Activated CD4-positive, alpha-beta T cell treated with anti-CD3 and anti-CD28 coated beads, Interleukin-2, amount 10 ng/mL, durations not matched to agents 24 days and 14 days (primary cell): ENCODE results near the gene BRD2. TPM values are rescaled to one million over a fixed set of nuclear protein-coding genes. Genes with fewer than 3 reads are reported as not detected.
A peak's percentile ranks its signal among the peaks of the same experiment; 100 is the strongest.

Source experiments
- DNase-seq: peaks from one replicate; pipeline ENCODE4 v3.0.0; 2022
- H3K27ac Mint-ChIP-seq: one replicate; pipeline ENCODE4 v1.8.0; 2022; ENCODE audit warnings: mild to moderate bottlenecking, mixed read lengths
- H3K27me3 Mint-ChIP-seq: one replicate; pipeline ENCODE4 v1.8.0; 2022; ENCODE audit warnings: mixed read lengths
- H3K36me3 Mint-ChIP-seq: one replicate; pipeline ENCODE4 v1.8.0; 2022; ENCODE audit warnings: low read depth, mild to moderate bottlenecking, mixed read lengths
- H3K4me1 Mint-ChIP-seq: one replicate; pipeline ENCODE4 v1.8.0; 2021; ENCODE audit warnings: mixed read lengths
- H3K4me3 Mint-ChIP-seq: one replicate; pipeline ENCODE4 v1.8.0; 2022; ENCODE audit warnings: mild to moderate bottlenecking, moderate library complexity, mixed read lengths
- H3K9me3 Mint-ChIP-seq: one replicate; pipeline ENCODE4 v1.8.0; 2021; ENCODE audit warnings: mixed read lengths
- intact Hi-C: fragments of 100-400 bp; cut with micrococcal nuclease; formaldehyde crosslinking; loops from one replicate; pipeline ENCODE4 v1.15.1; 2023
- total RNA-seq: library from RNA; stranded (reverse); gene quantifications from 2 replicates; pipeline ENCODE4 v1.2.3, GENCODE V29; 2022

The BRD2 gene
- total RNA-seq, 1 donor from 2014 or later: 320 TPM

DNA sequence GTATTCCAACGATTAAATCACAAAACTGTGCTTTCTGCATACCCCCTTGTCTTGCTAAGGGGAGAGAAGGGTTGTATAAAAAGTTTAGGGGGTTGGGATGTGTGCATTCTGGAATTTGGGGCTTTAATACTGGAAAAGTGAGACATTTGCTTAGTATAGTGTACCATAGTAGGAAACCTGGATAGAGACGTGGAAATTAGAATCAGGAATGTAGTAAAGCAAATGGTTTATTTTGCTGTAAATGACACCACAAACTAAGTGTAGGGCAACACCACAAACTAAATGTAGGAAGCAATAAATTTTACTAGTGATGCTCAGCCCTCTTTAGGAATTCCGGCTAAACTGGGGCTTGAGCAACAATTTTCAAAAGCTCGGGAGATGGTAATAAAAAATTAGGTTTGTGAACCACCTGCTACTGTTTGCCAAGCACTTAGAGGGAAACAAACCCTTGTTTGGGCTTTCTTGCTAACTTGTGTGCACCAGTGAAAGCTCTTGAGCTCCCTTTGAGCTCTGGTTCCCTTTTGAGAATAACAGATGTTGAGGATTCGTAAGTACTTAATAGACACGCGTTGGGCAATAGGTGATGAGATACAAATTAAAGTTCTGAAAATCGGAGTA, 13.8 kb downstream of the BRD2 start:
- Mint-ChIP-seq H3K27me3 (peaks cover 4% of the 10 kb centered on the region), H3K9me3 (no peaks in the 10 kb centered on the region), H3K36me3 (peaks cover 50% of the 10 kb centered on the region), H3K4me1 (peaks cover 28% of the 10 kb centered on the region), H3K4me3 (no peak overlapping the region), H3K27ac (no peak overlapping the region)
- DNase-seq: peak; percentile 55
- intact Hi-C loops: no loop called here

DNA sequence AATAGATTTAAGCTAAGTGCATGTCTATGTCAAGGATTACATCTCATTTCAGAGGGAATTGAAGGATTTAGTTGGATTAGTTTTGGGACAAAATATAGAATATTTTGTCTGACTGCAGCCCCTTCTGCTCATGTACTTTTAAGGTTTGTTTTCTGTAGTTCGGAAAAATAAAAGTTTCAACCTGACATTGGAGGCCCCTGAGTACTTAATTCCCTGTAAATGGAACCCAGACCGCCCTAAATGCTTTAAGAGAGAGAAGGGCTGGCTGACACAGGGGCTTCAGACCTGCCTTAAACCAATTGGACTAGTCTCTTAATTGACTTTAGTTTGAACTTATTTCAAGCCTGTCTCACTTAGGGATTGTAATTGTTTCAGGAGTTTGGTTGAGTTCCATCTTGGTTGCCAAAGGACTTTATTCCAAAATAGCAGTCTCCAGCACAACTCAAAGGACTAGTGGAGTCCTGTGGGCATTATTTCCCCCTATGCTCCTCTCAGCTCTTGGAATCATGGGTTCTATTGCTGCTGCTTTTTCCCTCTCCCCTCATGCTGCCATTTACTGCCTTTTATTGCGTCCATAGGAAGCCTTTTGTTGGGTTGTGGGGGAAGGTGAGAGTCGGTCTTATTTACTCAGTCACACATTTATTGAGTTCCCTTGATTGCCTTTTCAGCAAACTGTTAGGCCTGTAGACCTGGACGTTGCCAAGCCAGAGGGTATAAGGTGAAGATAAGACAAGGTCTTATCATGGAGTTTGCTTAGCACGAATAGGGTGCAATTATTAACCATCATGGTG, 14.5 kb downstream of the BRD2 start:
- Mint-ChIP-seq H3K27ac (no peak overlapping the region), H3K9me3 (no peaks in the 10 kb centered on the region), H3K27me3 (peaks cover 4% of the 10 kb centered on the region), H3K4me3 (no peak overlapping the region), H3K36me3 (peaks cover 43% of the 10 kb centered on the region), H3K4me1 (peaks cover 24% of the 10 kb centered on the region)
- intact Hi-C loops: loop anchor here (1.0 kb wide), 1 partner anchor 9 kb away; no protein-coding TSS in a partner anchor
- DNase-seq: peak; percentile 58

DNA sequence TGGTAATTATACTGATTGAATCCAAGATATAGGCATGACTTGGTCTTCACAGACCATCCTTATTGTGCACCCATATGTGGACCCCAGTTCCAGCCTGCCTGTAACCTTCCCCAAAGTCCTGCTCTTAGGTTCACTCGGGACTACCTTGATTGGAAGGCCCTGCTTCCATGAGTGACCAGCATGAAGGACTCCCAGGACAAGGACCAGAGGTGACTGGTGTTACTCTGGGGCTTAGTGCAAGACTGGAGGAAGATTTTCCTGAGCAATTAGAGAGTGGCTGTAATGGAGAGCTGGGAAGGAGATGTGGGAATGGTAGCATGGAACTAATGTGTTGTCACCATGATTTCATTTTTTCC, 15.1 kb downstream of the BRD2 start:
- no peak overlapping the region for H3K4me3 Mint-ChIP-seq
- H3K27me3 Mint-ChIP-seq: peaks cover 4% of the 10 kb centered on the region
- H3K36me3 Mint-ChIP-seq: peaks cover 38% of the 10 kb centered on the region
- intact Hi-C loops: loop anchor here (1.0 kb wide), 1 partner anchor 9 kb away; no protein-coding TSS in a partner anchor
- H3K27ac Mint-ChIP-seq: peak overlapping the region; percentile 26
- H3K9me3 Mint-ChIP-seq: no peaks in the 10 kb centered on the region
- DNase-seq: no peak
- peaks cover 20% of the 10 kb centered on the region for H3K4me1 Mint-ChIP-seq

DNA sequence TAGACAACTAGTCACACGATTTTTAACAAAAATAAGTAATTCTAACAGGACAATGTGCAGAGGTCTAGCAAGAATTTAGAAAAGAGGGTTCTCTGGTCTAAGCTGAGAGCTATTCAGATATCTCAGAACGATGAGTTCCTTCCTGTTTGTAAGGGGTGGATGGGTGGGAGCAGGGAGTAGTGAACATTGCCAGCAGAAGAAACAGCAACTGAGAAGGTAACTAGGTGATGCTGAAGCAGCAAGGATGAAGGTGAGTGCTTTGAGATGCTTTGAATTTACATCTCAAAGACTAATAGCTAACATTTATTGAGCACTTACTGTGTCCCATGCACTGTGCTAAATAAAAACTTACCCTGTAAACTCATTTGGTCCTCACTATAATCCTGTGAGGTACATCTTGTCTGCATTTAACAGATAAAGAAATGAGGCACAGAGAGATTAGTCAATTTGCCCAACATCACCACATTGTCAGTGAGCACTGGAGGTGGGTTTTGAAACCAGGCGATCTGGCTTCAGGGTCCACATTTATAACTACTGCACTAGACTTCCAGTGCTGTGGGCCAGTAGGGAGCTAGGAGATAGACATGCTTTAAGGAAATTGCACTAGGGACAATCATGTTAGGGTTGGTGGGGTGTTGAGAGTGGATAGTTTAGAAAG, 15.7 kb downstream of the BRD2 start:
- H3K27ac Mint-ChIP-seq: peak overlapping the region; percentile 26
- peak; percentile 58 for DNase-seq
- intact Hi-C loops: loop anchor here (1.0 to 2.0 kb wide), 3 partner anchors 10 to 99 kb away; no protein-coding TSS in a partner anchor

DNA sequence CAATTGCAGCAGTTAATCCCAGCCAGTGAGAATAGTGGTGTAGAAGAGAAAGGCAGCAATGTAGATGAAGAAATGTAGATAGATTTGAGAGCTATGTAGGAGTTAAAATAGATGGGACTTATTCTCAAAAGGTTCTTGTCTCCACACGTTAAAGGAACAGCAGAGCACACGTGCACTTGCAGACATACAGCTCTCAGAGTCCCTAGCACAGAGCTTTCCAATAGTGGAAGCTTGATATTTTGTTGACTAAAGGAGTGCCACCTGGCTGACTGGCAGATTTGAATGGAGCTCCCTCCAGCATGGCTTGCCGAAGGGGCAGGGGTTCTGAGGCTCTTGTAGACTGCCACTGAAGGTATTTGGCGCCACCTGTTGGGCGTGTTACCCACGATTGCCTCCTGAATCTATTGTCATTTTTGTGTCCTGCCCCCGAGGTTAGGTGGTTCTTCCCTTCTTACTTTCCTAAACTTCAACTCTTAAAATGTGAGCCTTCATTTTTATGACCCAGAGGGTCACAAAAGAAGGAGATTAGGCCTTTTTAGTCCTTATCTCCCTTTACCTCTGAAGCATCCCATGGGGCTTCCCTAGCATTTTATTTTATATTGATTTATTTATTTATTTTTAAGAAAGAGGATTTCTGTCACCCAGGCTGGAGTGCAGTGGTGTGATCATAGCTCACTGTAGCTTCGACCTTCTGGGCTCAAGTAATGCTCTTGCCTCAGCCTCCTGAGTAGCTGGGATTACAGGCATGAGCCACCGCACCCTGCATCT, 16.4 kb downstream of the BRD2 start:
- H3K4me3 Mint-ChIP-seq: no peak overlapping the region
- no peaks in the 10 kb centered on the region for H3K9me3 Mint-ChIP-seq
- H3K4me1 Mint-ChIP-seq: peaks cover 16% of the 10 kb centered on the region
- peaks cover 24% of the 10 kb centered on the region for H3K36me3 Mint-ChIP-seq
- intact Hi-C loops: loop anchor here (1.0 to 2.0 kb wide), 3 partner anchors 18 to 100 kb away; no protein-coding TSS in a partner anchor
- H3K27me3 Mint-ChIP-seq: peaks cover 4% of the 10 kb centered on the region
- peak; percentile 96 for DNase-seq
- peak overlapping the region; percentile 22 for H3K27ac Mint-ChIP-seq

More for the DNA sequence above, 15.7 kb downstream of the BRD2 start:
- no peaks in the 10 kb centered on the region for H3K9me3 Mint-ChIP-seq
- no peak overlapping the region for H3K4me3 Mint-ChIP-seq
- H3K4me1 Mint-ChIP-seq: peaks cover 17% of the 10 kb centered on the region
- peaks cover 4% of the 10 kb centered on the region for H3K27me3 Mint-ChIP-seq
- H3K36me3 Mint-ChIP-seq: peaks cover 31% of the 10 kb centered on the region

DNA sequence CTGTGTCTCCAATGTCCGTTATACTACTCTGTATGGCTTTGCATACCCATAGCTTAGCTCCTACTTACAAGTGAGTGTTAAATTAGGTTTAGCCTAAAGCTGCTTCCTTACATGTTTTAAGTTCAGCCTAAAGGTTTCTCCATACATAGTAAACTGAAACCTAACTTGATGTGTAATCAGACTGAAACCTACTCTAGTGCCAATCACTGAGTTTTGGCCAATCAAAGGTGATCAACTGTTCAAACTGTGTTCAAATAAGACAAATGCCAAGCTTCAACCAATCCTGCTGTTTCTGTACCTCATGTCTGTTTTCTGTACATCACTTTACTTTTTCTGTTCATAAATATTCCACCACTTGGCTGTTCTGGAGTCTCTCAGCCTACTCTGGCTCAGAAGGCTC, 21.0 kb downstream of the BRD2 start:
- peaks cover 13% of the 10 kb centered on the region for H3K4me1 Mint-ChIP-seq
- H3K27ac Mint-ChIP-seq: peak overlapping the region; percentile 46
- DNase-seq: no peak
- intact Hi-C loops: no loop called here
- H3K4me3 Mint-ChIP-seq: no peak overlapping the region
- H3K9me3 Mint-ChIP-seq: no peaks in the 10 kb centered on the region
- H3K36me3 Mint-ChIP-seq: no peaks in the 10 kb centered on the region
- H3K27me3 Mint-ChIP-seq: peaks cover 23% of the 10 kb centered on the region

DNA sequence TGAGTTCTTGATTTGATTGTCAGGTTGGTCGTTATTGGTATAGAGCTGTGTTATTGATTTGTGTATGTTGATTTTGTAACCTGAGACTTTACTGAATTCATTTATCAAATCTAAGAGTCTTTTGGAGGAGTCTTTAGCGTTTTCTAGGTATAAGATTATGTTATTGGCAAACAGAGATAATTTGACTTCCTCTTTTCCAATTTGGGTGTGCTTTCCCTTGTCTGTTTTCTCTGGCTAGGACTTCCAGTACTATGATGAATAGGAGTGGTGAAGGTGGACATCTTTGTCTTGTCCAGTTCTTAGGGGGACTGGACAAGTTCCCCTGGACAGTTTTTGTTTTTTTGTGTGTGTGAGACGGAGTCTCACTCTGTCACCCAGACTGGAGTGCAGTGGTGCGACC, 23.6 kb downstream of the BRD2 start:
- Mint-ChIP-seq H3K27ac (no peak overlapping the region), H3K4me1 (peaks cover 7% of the 10 kb centered on the region), H3K9me3 (no peaks in the 10 kb centered on the region), H3K36me3 (no peaks in the 10 kb centered on the region), H3K4me3 (no peak overlapping the region), H3K27me3 (peaks cover 28% of the 10 kb centered on the region)
- intact Hi-C loops: no loop called here
- DNase-seq: no peak

DNA sequence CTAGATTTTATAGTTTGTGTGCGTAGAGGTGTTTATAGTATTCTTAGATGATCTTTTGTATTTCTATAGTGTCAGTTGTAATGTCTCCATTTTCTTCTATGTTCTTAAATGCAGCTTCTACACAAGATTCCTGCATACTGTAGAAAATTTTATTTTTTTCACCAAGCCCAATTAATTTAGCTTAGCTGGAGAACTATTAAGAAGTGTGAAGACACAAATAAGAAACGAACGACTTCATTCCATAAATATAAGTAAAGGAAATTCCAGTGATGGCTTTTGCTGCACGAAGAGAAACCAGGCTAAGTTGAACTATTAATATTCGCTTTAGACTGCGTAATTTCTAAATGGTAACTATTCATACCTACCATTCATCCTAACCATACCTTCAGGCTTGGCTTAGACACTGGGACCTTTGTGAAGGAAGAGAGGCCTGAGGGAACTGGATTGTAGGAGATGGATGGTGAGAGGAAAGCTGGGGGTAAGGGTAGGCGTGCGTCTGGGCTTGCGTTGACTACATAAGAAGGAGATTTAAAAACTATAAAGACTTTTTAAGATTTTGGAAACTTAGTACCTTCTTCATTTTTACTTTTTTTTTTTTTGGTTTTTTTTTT, 25.1 kb downstream of the BRD2 start:
- peaks cover 35% of the 10 kb centered on the region for H3K27me3 Mint-ChIP-seq
- intact Hi-C loops: no loop called here
- no peak overlapping the region for H3K27ac Mint-ChIP-seq

DNA sequence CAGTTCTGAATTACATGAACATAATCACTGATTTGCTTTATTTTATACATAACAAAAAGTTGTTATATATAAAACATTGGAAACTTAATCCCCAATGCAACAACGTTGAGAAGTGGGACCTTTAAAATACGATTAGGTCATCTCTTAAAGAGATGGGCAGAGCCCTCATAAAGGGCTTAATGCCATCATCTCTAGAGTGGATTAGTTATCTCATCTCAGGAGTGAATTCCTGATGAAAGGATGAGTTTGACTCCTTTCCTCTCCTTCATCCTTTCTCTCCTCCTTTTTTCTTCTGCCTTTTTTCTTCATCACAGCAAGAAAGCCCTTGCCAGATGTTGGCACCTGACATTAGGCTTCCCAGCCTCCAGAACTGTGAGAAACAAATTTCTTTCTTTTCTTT, 27.1 kb downstream of the BRD2 start:
- H3K27me3 Mint-ChIP-seq: peaks cover 41% of the 10 kb centered on the region
- no peak overlapping the region for H3K27ac Mint-ChIP-seq

More for the DNA sequence above, 25.1 kb downstream of the BRD2 start:
- peaks cover 2% of the 10 kb centered on the region for H3K4me1 Mint-ChIP-seq
- no peaks in the 10 kb centered on the region for H3K36me3 Mint-ChIP-seq
- no peaks in the 10 kb centered on the region for H3K9me3 Mint-ChIP-seq
- DNase-seq: no peak
- no peak overlapping the region for H3K4me3 Mint-ChIP-seq

DNA sequence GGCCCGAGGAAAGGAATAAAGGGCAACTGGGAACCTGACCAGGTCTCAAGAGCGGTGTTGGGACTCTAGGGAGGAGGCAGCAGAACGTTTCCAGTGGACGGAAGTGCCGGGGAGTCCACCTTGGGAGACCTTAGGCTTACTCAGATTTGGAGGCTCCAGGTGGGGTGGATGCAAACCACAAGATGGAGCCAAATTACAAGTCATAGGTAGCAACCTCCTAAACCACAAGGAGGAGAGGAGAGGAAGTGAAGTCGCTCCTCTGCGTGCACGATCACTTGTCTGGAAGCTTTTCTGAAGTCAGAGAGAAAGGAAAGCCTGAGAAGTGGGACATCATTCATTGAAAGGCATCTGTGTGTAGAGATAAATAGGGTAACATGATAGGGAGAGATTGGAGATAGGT, 31.7 kb downstream of the BRD2 start:
- DNase-seq: peak; percentile 79
- Mint-ChIP-seq H3K4me3 (no peak overlapping the region), H3K9me3 (no peaks in the 10 kb centered on the region), H3K4me1 (peaks cover 6% of the 10 kb centered on the region), H3K27ac (peak overlapping the region; percentile 17), H3K27me3 (peaks cover 40% of the 10 kb centered on the region), H3K36me3 (no peaks in the 10 kb centered on the region)
- intact Hi-C loops: no loop called here

More for the DNA sequence above, 27.1 kb downstream of the BRD2 start:
- no peak for DNase-seq
- Mint-ChIP-seq H3K4me3 (no peak overlapping the region), H3K4me1 (peaks cover 6% of the 10 kb centered on the region), H3K36me3 (no peaks in the 10 kb centered on the region), H3K9me3 (no peaks in the 10 kb centered on the region)
- intact Hi-C loops: no loop called here

DNA sequence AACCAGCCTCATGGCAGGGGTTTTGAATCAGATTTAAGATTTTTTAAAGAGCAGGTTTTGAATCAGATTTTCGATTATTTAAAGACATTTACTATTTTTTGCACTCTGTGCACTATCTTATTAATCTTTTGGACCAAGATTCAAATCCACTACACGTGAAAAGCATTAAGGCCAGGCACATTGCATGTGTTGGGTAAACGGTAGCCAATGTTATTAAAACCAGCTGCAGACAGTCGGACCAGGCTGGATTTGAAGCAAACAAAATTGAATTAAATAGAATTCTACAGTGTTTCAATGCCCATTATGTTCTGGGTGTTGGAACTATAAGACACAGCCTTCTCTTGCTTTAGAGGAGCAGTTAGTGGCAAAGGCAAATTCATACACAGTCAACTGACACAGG, 33.3 kb downstream of the BRD2 start:
- peaks cover 6% of the 10 kb centered on the region for H3K4me1 Mint-ChIP-seq
- no peak for DNase-seq
- intact Hi-C loops: no loop called here
- no peaks in the 10 kb centered on the region for H3K9me3 Mint-ChIP-seq
- H3K27ac Mint-ChIP-seq: no peak overlapping the region
- H3K36me3 Mint-ChIP-seq: no peaks in the 10 kb centered on the region
- peaks cover 32% of the 10 kb centered on the region for H3K27me3 Mint-ChIP-seq
- no peak overlapping the region for H3K4me3 Mint-ChIP-seq

DNA sequence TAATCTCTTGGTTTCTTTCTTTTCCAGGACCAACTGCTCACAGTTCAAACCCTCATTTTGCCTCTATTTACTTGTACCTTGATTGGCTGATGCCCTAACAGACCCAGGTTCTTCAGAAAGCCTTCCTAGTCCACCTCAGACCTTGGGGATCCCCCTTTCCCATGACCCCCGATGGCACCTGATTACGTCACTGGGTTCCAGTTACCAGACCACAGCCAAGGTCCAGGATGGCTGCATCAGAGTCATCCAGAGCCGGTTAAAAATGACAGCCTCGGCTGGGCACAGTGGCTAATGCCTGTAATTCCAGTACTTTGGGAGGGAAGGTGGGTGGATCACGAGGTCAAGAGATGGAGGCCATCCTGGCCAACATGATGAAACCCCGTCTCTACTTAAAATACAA, 36.5 kb downstream of the BRD2 start:
- Mint-ChIP-seq H3K4me3 (no peak overlapping the region), H3K4me1 (peaks cover 12% of the 10 kb centered on the region), H3K27ac (no peak overlapping the region), H3K9me3 (no peaks in the 10 kb centered on the region), H3K27me3 (peaks cover 31% of the 10 kb centered on the region), H3K36me3 (no peaks in the 10 kb centered on the region)
- intact Hi-C loops: no loop called here
- DNase-seq: no peak

DNA sequence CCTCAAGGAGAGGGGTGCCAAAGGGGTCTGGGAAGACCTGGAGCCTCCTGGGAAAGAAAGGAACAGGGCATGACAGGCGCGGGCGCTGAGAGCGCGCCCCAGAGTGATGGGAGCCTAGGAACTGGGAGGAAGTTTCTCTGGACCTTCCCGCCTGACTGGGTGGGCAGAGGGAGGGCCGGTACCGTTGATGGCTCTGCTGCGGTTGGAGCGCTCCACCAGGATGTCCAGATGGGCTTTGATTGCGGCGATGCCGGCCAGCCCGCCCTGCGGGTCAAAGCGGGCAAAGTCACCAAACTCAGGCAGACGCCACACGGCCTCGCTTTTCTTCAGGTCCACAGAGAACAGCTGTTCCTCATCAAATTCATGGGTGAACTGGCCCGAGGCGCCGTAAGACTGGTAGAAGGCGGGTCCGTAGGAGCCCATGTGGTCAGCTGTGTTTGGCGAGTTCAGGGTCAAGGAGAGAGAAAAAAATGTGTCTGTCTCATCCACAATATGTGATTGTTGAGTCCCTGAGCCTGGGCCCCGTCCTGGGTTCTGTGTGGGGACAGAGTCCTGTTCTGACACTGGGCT, 39.5 kb downstream of the BRD2 start:
- no peaks in the 10 kb centered on the region for H3K36me3 Mint-ChIP-seq
- intact Hi-C loops: no loop called here
- H3K9me3 Mint-ChIP-seq: no peaks in the 10 kb centered on the region
- H3K27ac Mint-ChIP-seq: no peak overlapping the region
- no peak for DNase-seq
- no peak overlapping the region for H3K4me3 Mint-ChIP-seq
- peaks cover 31% of the 10 kb centered on the region for H3K27me3 Mint-ChIP-seq
- peaks cover 7% of the 10 kb centered on the region for H3K4me1 Mint-ChIP-seq
